Glutamatergic neuron (in vitro differentiated cells): ENCODE data around the gene GHRH. TPM values are rescaled to one million over a fixed set of nuclear protein-coding genes. Genes with fewer than 3 reads are reported as not detected.

Experiments
- DNase-seq: peaks from one replicate; pipeline ENCODE4 v3.0.0; 2022
- H3K27ac Mint-ChIP-seq: one replicate; pipeline ENCODE4 v1.8.0; 2020; ENCODE audit warnings: mild to moderate bottlenecking, mixed read lengths, inconsistent platforms; ENCODE audit not compliant: unreplicated experiment
- H3K27me3 Mint-ChIP-seq: one replicate; pipeline ENCODE4 v1.8.0; 2020; ENCODE audit warnings: mild to moderate bottlenecking, moderate library complexity, mixed read lengths, inconsistent platforms; ENCODE audit not compliant: unreplicated experiment
- H3K36me3 Mint-ChIP-seq: one replicate; pipeline ENCODE4 v1.8.0; 2020; ENCODE audit warnings: mild to moderate bottlenecking, mixed read lengths, inconsistent platforms; ENCODE audit not compliant: unreplicated experiment
- H3K4me1 Mint-ChIP-seq: one replicate; pipeline ENCODE4 v1.8.0; 2020; ENCODE audit warnings: mild to moderate bottlenecking, low read depth, mixed read lengths, inconsistent platforms; ENCODE audit not compliant: unreplicated experiment
- H3K4me3 Mint-ChIP-seq: one replicate; pipeline ENCODE4 v1.8.0; 2020; ENCODE audit warnings: mild to moderate bottlenecking, mixed read lengths, inconsistent platforms; ENCODE audit not compliant: unreplicated experiment
- H3K9me3 Mint-ChIP-seq: one replicate; pipeline ENCODE4 v1.8.0; 2020; ENCODE audit warnings: mild to moderate bottlenecking, moderate library complexity, mixed read lengths, inconsistent platforms; ENCODE audit not compliant: unreplicated experiment
- total RNA-seq: library from RNA; stranded (reverse); fragmentation: NEBNext Ultra II Directional; extraction: Animal tissue kit (Norgen Biotek cat#: 25700); gene quantifications from one replicate; pipeline ENCODE4 v1.2.1, GENCODE V29; 2021; ENCODE audit not compliant: unreplicated experiment
- TF ChIP-seq, protein P1 (sequence below): fragments of 200-600 bp; sonication (generic); IDR thresholded peaks from one replicate; pipeline ENCODE4 v1.5.0; 2021; ENCODE audit not compliant: partially characterized antibody, unreplicated experiment

GHRH gene
- total RNA-seq, 1 donor from 2014 or later, result not detected

DNA sequence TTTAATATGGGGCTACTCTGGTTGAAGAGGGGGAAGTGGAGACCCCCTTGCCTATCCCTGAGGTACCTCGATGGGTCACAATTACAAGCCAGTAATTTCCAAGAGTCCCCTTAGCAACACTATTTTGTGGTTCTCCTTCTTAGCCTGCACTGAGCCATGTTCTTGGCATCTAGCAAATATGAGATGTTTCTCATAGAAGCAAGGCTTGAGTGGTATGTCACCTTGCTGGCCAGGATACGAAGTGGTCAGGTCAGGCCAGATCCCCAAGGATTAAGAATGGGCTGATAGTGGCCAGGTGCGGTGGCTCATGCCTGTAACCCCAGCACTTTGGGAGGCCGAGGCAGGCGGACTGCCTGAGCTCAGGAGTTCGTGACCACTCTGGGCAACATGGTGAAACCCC, 2.1 kb upstream of the GHRH start:
- H3K4me1 Mint-ChIP-seq, result peaks cover 12% of the 10 kb centered on the region
- no peak overlapping the region for H3K4me3 Mint-ChIP-seq
- H3K36me3 Mint-ChIP-seq, result no peaks in the 10 kb centered on the region
- H3K9me3 Mint-ChIP-seq, result no peaks in the 10 kb centered on the region
- TF ChIP-seq, protein P1, sequence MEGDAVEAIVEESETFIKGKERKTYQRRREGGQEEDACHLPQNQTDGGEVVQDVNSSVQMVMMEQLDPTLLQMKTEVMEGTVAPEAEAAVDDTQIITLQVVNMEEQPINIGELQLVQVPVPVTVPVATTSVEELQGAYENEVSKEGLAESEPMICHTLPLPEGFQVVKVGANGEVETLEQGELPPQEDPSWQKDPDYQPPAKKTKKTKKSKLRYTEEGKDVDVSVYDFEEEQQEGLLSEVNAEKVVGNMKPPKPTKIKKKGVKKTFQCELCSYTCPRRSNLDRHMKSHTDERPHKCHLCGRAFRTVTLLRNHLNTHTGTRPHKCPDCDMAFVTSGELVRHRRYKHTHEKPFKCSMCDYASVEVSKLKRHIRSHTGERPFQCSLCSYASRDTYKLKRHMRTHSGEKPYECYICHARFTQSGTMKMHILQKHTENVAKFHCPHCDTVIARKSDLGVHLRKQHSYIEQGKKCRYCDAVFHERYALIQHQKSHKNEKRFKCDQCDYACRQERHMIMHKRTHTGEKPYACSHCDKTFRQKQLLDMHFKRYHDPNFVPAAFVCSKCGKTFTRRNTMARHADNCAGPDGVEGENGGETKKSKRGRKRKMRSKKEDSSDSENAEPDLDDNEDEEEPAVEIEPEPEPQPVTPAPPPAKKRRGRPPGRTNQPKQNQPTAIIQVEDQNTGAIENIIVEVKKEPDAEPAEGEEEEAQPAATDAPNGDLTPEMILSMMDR, result no peak
- H3K27me3 Mint-ChIP-seq, result peaks cover 12% of the 10 kb centered on the region
- no peak for DNase-seq
- H3K27ac Mint-ChIP-seq, result no peak overlapping the region

DNA sequence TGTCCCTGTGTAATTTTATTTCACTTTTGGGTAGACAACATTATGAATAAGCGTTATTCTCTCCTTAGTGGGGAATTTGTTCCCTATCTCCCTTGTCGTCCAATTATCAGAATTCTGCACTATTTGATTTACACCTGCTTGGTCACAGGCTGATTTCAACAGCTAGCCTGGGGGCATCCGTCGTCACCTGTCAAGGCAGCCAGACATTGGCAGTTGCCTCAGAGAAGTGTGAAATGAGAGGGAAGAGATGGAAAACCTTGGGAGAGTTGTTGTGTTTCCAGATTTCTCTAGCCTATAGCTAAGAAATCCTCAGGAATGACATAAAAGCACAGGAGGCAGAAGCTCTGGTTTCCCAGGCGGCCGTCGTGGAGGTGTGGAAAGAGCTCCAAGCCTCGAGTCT, 891 bp upstream of the GHRH start:
- DNase-seq, result no peak
- no peaks in the 10 kb centered on the region for H3K36me3 Mint-ChIP-seq
- H3K9me3 Mint-ChIP-seq, result no peaks in the 10 kb centered on the region
- H3K4me3 Mint-ChIP-seq, result no peak overlapping the region
- no peak overlapping the region for H3K27ac Mint-ChIP-seq
- TF ChIP-seq, protein P1, result no peak
- H3K4me1 Mint-ChIP-seq, result peaks cover 14% of the 10 kb centered on the region
- H3K27me3 Mint-ChIP-seq, result peaks cover 12% of the 10 kb centered on the region

DNA sequence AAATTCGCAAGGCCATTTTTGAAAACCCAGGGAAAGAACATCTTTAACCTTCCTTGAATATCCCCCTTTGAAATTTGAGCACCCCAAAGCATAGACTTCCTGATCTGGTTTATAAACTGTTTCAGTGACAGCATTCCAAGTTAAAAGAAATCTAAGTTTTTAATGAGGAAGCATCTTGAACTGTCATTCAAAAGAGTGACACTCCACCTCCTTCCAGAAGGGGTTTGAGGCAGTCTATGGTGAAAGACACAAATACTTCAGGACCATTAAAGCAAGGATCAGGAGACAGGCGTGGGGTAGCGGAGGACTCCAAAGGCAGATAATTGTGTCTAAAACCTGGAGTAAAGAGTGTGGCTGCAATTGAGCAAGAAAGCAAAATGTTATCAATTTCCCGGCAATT, 691 bp downstream of the GHRH start:
- Mint-ChIP-seq H3K4me3 (no peak overlapping the region), H3K36me3 (no peaks in the 10 kb centered on the region), H3K4me1 (peaks cover 17% of the 10 kb centered on the region), H3K27ac (no peak overlapping the region), H3K9me3 (peaks cover 5% of the 10 kb centered on the region), H3K27me3 (peaks cover 12% of the 10 kb centered on the region)
- DNase-seq, result no peak
- TF ChIP-seq, protein P1, result no peak

DNA sequence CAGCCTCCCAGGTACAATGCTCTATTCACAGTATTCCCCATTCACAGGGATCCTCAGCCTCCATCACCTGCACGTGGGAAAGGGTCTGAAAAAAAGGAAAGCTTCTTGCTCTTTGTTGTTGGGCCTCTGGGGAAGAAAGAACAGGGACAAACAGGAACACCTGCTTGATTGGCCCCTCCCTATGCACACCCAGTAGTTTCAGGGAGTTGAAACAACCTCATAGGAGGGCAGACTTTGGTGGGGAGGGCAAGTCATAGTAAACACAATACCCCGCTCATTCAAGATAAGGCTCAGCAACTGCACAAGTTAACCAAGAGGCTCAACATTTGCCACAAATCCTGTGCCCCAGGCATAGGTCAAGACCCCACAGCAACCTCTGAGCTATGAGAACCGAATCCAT, 1.7 kb downstream of the GHRH start:
- Mint-ChIP-seq H3K27ac (peak overlapping the region; percentile 30), H3K36me3 (no peaks in the 10 kb centered on the region), H3K4me3 (no peak overlapping the region), H3K9me3 (peaks cover 7% of the 10 kb centered on the region), H3K27me3 (peaks cover 12% of the 10 kb centered on the region), H3K4me1 (peaks cover 18% of the 10 kb centered on the region)
- TF ChIP-seq, protein P1, result no peak
- no peak for DNase-seq

DNA sequence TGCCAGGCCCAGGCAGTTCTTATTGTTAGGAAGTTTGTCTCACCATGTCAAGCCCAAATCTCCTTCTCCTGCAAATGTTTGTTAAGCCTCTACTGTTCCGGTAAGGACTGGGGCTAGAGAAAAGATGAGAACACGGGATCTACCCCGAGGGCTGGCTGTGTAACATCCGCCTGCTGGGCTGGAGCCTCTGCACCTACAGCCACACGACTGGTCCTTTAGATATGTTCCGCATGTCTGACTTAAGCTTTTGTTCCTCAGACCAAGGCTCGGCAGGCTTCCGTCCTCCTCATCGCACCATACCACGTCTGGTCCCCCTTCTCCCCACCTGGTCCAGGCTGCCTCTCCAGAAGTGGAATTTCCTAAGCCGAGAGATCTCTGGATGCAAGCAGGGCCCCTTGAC, 2.6 kb downstream of the GHRH start:
- DNase-seq, result no peak
- TF ChIP-seq, protein P1, result no peak

More for the DNA sequence above, 2.6 kb downstream of the GHRH start:
- H3K27me3 Mint-ChIP-seq, result peaks cover 12% of the 10 kb centered on the region
- H3K27ac Mint-ChIP-seq, result no peak overlapping the region
- H3K36me3 Mint-ChIP-seq, result peaks cover 5% of the 10 kb centered on the region
- H3K4me3 Mint-ChIP-seq, result no peak overlapping the region
- H3K4me1 Mint-ChIP-seq, result peaks cover 18% of the 10 kb centered on the region
- H3K9me3 Mint-ChIP-seq, result peaks cover 7% of the 10 kb centered on the region
